Muscle layer of colon (tissue), 2 donors: ENCODE measurements around the gene MMP25.
"Not testable (repeated sequence)": the region's sequence is repeated elsewhere in the genome, so short reads cannot be mapped to it uniquely, and the experiment has no call there.

ENCODE experiments used
- H3K27ac ChIP-seq: one replicate; pipeline ENCODE4 v1.7.0; 2013; ENCODE audit warnings: low read depth, mild to moderate bottlenecking, low read length, moderate library complexity
- H3K27me3 ChIP-seq, 2 donors: one replicate each; pipeline ENCODE4 v1.7.0; 2013; ENCODE audit warnings: low read length in 2 of 2, mild to moderate bottlenecking in 2 of 2; ENCODE audit not compliant: insufficient read depth in 2 of 2, control insufficient read depth in 1 of 2
- H3K36me3 ChIP-seq: one replicate; pipeline ENCODE4 v1.7.0; 2013; ENCODE audit warnings: mild to moderate bottlenecking, low read length; ENCODE audit not compliant: insufficient read depth
- H3K4me1 ChIP-seq: one replicate; pipeline ENCODE4 v1.7.0; 2013; ENCODE audit warnings: mild to moderate bottlenecking, low read length; ENCODE audit not compliant: insufficient read depth
- H3K4me3 ChIP-seq, 2 donors: one replicate each; pipeline ENCODE4 v1.7.0; 2013; ENCODE audit warnings: low read length in 2 of 2, low read depth in 1 of 2, mild to moderate bottlenecking in 1 of 2, moderate library complexity in 1 of 2
- H3K9ac ChIP-seq: one replicate; pipeline ENCODE4 v1.7.0; 2013; ENCODE audit warnings: low read length
- H3K9me3 ChIP-seq: one replicate; pipeline ENCODE4 v1.7.0; 2013; ENCODE audit warnings: mild to moderate bottlenecking, low read length
- donor health status: abdominal sarcoma.
- donor health status: Adenocarcinoma of cecum.

MMP25 gene

GRCh38 chr16:3059723-3060242 lies 13.4 kb downstream of the MMP25 start:
- Histone ChIP-seq H3K4me1 (peaks cover 6% of the 10 kb centered on the region), H3K9ac (no peak overlapping the region), H3K4me3 (peak overlapping the region; percentile 58 to 65), H3K36me3 (no peaks in the 10 kb centered on the region), H3K9me3 (no peaks in the 10 kb centered on the region), H3K27ac (no peak overlapping the region), H3K27me3 (peaks cover 0 to 12% of the 10 kb centered on the region in 2 donors)

- H3K4me1 ChIP-seq = peaks cover 11% of the 10 kb centered on the region
- H3K36me3 ChIP-seq = no peaks in the 10 kb centered on the region
- peaks cover 0 to 12% of the 10 kb centered on the region in 2 donors for H3K27me3 ChIP-seq
- no peak overlapping the region for H3K9ac ChIP-seq
- no peak overlapping the region for H3K4me3 ChIP-seq
- H3K27ac ChIP-seq = no peak overlapping the region
- no peaks in the 10 kb centered on the region for H3K9me3 ChIP-seq
Observed at GRCh38 chr16:3060339-3061127, 14.2 kb downstream of the MMP25 start.

GRCh38 chr16:3062553-3062952 lies 16.2 kb downstream of the MMP25 start:
- no peak overlapping the region for H3K27ac ChIP-seq
- peaks cover 0 to 12% of the 10 kb centered on the region in 2 donors for H3K27me3 ChIP-seq
- no peak overlapping the region for H3K4me3 ChIP-seq
- no peaks in the 10 kb centered on the region for H3K9me3 ChIP-seq
- peaks cover 12% of the 10 kb centered on the region for H3K4me1 ChIP-seq
- no peak overlapping the region for H3K9ac ChIP-seq
- H3K36me3 ChIP-seq = no peaks in the 10 kb centered on the region

- Histone ChIP-seq H3K4me1 (peaks cover 12% of the 10 kb centered on the region), H3K9ac (no peak overlapping the region), H3K27me3 (peaks cover 0 to 3% of the 10 kb centered on the region in 2 donors), H3K9me3 (no peaks in the 10 kb centered on the region), H3K36me3 (no peaks in the 10 kb centered on the region), H3K27ac (no peak overlapping the region), H3K4me3 (no peak overlapping the region)
Observed at GRCh38 chr16:3063625-3064386, 17.4 kb downstream of the MMP25 start.

- H3K27ac ChIP-seq = peak within 1 kb of the TSS; percentile 41
Observed at GRCh38 chr16:3065069-3065741, 18.8 kb downstream of the MMP25 start, which contains the start of gene IL32. IL32 (plus strand) TSS chr16:3065640; CDS start chr16:3065812, 172 bp downstream.

GRCh38 chr16:3065742-3066439 lies 19.5 kb downstream of the MMP25 start:
- H3K27ac ChIP-seq = peak overlapping the region; percentile 14
- H3K4me1 ChIP-seq = peaks cover 6% of the 10 kb centered on the region
- no peaks in the 10 kb centered on the region for H3K36me3 ChIP-seq
- no peaks in the 10 kb centered on the region for H3K27me3 ChIP-seq
- peak overlapping the region; percentile 30 for H3K9ac ChIP-seq
- H3K4me3 ChIP-seq = peak overlapping the region; percentile 27 to 50
- H3K9me3 ChIP-seq = no peaks in the 10 kb centered on the region

More at GRCh38 chr16:3065069-3065741, 18.8 kb downstream of the MMP25 start, which contains the start of gene IL32:
- peak within 1 kb of the TSS; percentile 27 to 50 for H3K4me3 ChIP-seq
- H3K4me1 ChIP-seq = peaks cover 6% of the 10 kb centered on the region
- H3K36me3 ChIP-seq = no peaks in the 10 kb centered on the region
- no peaks in the 10 kb centered on the region for H3K27me3 ChIP-seq
- peak within 1 kb of the TSS; percentile 30 for H3K9ac ChIP-seq
- no peaks in the 10 kb centered on the region for H3K9me3 ChIP-seq

- Histone ChIP-seq H3K4me1 (peaks cover 6% of the 10 kb centered on the region), H3K9ac (no peak overlapping the region), H3K36me3 (no peaks in the 10 kb centered on the region), H3K27me3 (no peaks in the 10 kb centered on the region), H3K27ac (no peak overlapping the region), H3K9me3 (no peaks in the 10 kb centered on the region), H3K4me3 (peak overlapping the region; percentile 27 to 50)
Observed at GRCh38 chr16:3066440-3066748, 20.0 kb downstream of the MMP25 start.

GRCh38 chr16:3068487-3068886 lies 22.1 kb downstream of the MMP25 start:
- Histone ChIP-seq H3K27ac (no peak overlapping the region), H3K9ac (no peak overlapping the region), H3K9me3 (no peaks in the 10 kb centered on the region), H3K4me1 (peaks cover 6% of the 10 kb centered on the region), H3K36me3 (no peaks in the 10 kb centered on the region), H3K27me3 (no peaks in the 10 kb centered on the region), H3K4me3 (no peak overlapping the region)

GRCh38 chr16:3069146-3069545 lies 22.8 kb downstream of the MMP25 start:
- H3K27me3 ChIP-seq, H3K9ac ChIP-seq, H3K9me3 ChIP-seq, H3K4me1 ChIP-seq, H3K36me3 ChIP-seq, H3K4me3 ChIP-seq, H3K27ac ChIP-seq: not testable (repeated sequence)

- Histone ChIP-seq H3K4me1 (no peaks in the 10 kb centered on the region), H3K27me3 (no peaks in the 10 kb centered on the region), H3K27ac (no peak overlapping the region), H3K9ac (no peak overlapping the region), H3K9me3 (no peaks in the 10 kb centered on the region), H3K4me3 (no peak overlapping the region), H3K36me3 (no peaks in the 10 kb centered on the region)
Observed at GRCh38 chr16:3070608-3071111, 24.3 kb downstream of the MMP25 start.
